ENCODE results near the gene STX8.

STX8 gene

DNA sequence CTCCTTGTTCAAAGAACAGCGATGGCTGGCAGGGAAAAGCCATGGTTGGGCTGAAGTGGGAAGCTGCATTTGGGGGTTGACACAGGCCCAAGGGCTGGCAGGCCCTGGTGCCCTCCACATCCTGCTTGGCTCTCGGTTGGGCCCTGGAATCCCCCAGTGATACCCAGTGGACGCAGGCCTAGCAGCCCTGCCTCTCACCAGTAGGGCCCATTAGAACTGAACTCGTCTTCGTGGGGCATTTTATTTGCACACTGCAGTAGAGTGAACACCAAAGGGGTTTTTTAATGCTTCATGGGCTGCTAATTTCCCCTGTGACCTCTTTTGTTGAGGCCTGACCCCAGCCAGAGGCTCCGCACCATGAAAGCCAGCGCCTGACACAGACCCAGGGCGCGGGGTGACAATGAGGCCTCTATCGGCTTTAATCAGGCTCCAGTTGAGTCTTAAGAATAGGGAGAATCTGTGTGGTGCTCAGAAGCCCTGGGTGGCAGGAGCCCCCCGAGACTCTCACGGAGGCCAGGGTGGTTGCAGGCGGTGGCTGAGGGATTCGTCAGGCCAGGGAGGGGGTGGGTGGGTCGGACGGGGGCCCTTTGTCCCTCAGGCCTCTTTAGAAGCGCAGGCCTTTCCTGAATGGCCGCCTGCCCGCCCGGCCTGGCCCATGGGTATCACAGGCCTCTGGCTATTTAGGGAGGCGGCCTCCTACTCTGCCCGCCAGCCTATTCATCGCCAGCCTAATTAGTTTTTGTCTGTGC, 355.0 kb downstream of the STX8 start:
- TF ChIP-seq, protein P1, sequence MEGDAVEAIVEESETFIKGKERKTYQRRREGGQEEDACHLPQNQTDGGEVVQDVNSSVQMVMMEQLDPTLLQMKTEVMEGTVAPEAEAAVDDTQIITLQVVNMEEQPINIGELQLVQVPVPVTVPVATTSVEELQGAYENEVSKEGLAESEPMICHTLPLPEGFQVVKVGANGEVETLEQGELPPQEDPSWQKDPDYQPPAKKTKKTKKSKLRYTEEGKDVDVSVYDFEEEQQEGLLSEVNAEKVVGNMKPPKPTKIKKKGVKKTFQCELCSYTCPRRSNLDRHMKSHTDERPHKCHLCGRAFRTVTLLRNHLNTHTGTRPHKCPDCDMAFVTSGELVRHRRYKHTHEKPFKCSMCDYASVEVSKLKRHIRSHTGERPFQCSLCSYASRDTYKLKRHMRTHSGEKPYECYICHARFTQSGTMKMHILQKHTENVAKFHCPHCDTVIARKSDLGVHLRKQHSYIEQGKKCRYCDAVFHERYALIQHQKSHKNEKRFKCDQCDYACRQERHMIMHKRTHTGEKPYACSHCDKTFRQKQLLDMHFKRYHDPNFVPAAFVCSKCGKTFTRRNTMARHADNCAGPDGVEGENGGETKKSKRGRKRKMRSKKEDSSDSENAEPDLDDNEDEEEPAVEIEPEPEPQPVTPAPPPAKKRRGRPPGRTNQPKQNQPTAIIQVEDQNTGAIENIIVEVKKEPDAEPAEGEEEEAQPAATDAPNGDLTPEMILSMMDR (conservative IDR thresholded peaks at IDR 0.05; ENCODE audit: low read depth, low read length), result no peak
- no peak for DNase-seq (ENCODE audit: low read depth)
- no peak overlapping the region for H3K4me3 ChIP-seq (ENCODE audit: low read length)

DNA sequence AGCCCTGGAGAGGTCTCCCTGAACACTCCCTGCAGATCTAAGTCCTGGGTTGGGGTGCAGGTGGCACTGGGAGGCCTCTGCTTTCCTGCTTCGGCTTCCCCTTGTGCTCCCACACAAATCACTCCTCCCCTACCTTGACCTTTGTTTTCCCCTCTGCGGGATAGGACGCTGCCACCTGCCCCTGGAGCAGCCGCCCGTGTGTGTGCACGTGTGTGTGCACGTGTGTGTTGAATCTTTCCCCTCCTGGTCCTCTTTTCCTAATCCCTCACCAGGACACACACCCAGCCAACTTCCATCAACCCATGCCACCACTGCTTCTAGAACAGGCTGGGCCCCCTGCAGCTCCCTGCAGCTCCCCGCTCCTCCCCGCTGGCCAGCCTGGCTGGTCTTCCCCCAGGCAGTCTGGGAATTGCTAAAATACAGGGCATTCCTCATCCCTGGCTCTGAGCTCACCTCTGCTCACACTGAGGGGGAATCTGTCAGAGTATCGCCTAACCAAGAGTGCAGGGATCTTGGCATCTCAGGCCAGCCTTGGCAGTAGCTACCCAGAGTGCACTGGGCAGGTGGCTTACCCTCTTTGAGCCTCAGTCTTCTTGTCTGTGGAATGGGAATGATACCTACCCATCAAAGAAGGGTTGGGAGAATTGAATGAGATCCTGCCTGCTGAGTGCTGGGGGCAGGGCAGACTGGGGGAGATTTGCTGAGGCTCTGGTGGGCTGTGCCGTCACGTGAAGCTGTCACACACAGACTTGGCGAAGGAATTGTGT, 355.8 kb downstream of the STX8 start:
- H3K4me3 ChIP-seq (ENCODE audit: low read length), result no peak overlapping the region
- DNase-seq (ENCODE audit: low read depth), result no peak
- TF ChIP-seq, protein P1 (conservative IDR thresholded peaks at IDR 0.05; ENCODE audit: low read depth, low read length), result no peak

- no peak overlapping the region for H3K4me3 ChIP-seq (ENCODE audit: low read length)
- no peak for DNase-seq (ENCODE audit: low read depth)
- TF ChIP-seq, protein P1 (conservative IDR thresholded peaks at IDR 0.05; ENCODE audit: low read depth, low read length), result no peak
Measured at GRCh38 chr17:9218911-9219310, 356.7 kb downstream of the STX8 start.

DNA sequence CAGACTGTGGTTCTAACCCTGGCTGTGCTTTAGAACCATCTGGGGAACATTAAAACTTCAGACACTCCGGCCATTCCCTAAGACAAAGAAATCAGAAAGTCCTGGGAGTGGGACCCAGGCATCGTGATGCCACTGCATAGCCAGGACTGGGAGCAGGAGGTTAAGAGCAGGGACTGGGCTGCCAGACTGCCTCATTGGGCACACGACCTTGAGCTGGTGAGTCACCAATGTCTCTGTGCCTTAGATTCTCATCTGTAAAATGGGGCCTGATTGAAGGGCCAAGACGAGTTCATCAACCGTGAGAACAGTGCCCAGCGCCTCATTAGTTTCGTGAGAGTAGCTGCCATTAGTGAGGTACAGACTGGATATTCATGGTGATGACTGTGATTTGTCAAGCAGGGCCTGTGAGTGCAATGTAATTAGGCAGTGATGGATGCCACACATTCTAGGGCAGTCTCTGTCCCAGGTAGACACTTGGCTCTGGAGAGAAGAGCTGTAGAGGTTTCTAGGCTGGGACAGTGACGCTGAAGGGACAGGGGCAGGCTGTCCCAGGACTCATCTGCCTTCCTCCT, 357.5 kb downstream of the STX8 start:
- TF ChIP-seq, protein P1 (conservative IDR thresholded peaks at IDR 0.05; ENCODE audit: low read depth, low read length), result no peak
- DNase-seq (ENCODE audit: low read depth), result no peak
- no peak overlapping the region for H3K4me3 ChIP-seq (ENCODE audit: low read length)

DNA sequence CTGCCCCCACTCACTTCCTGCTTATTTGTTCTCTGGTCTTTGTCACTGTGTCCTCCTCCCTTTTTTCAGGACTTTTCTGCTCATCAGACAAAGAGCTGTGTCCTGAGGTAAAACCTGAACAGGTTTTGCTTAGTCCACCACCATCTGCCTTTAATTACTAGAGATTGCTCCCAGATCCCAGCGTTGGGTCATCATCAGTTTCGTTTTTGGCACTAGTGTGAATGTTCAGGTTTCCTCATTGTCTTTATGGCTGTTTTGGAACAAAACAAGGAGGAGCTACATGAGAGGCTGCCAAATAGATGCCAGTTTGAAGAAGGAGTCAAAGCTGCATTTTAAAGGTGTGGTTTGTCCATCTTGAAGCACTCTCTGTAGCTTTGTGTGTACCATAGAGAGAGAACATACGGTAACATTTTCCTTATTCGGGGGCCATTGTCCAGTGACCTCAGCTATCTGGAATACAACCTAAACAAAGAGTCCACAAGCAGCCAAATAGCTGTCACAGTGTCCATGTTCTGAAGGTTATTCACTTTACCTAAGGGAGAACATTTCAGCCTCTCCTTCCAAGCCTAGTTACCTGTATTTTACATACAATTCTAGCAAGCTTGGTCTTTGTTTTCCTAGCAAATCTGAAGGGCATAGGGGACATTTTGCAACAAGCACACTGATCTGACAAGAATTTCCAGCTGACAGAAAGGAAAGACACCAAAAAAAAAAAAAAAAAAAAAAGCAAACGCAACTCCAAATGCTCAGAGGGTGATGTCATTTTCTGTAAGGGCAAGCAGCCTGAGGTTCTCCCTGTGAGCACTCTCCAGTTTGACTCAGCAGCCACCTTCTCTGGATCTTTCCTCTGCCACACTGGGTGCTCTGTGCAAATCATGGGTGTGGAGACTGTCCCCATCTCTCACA, 358.2 kb downstream of the STX8 start:
- no peak for DNase-seq (ENCODE audit: low read depth)
- TF ChIP-seq, protein P1 (conservative IDR thresholded peaks at IDR 0.05; ENCODE audit: low read depth, low read length), result no peak
- H3K4me3 ChIP-seq (ENCODE audit: low read length), result no peak overlapping the region

DNA sequence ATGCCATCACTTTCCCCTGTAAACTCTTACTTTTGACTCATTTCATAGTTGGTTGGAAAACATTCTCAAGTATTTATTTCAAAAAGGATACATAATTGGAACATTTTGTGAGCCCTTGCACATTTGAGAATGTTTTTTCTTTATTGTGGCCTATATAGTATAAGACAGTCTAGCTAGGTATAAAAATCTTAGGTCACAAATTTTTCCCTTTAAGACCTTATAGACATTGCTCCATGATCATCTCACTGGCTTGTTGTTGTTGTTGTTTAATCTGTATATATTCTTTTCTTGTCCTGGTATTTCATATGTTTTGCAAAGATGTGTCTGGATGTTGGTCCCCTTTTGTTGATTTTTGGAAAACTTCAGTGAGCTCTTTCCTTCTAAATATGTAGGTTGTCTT, 360.2 kb downstream of the STX8 start:
- DNase-seq (ENCODE audit: low read depth), result no peak
- H3K4me3 ChIP-seq (ENCODE audit: low read length), result no peak overlapping the region
- TF ChIP-seq, protein P1 (conservative IDR thresholded peaks at IDR 0.05; ENCODE audit: low read depth, low read length), result no peak
